GM23338 (cell line): ENCODE results near the gene POU5F1. TPM values are rescaled to one million over a fixed set of nuclear protein-coding genes. Genes with fewer than 3 reads are reported as not detected.

Experiments
- ATAC-seq: fragments of 200-7000 bp; cut with Tn5 transposase; 3 replicates; pipeline ENCODE4 v1.9.1; 2020
- DNase-seq: peaks from one replicate; pipeline ENCODE4 v3.0.0-alpha.2; 2015; ENCODE audit warnings: low spot score
- H2AFZ ChIP-seq: fragments of 200-600 bp; sonication (generic); 2 replicates; pipeline ENCODE4 v1.8.0; 2016; ENCODE audit warnings: antibody characterized with exemption, mild to moderate bottlenecking, moderate library complexity
- H3F3A ChIP-seq: fragments of 200-600 bp; sonication (generic); replicated peaks from 2 replicates; pipeline ENCODE4 v1.8.0; 2017; ENCODE audit warnings: antibody characterized with exemption, mixed run types, low read depth
- H3K27ac ChIP-seq: fragments of 200-600 bp; sonication (generic); 2 replicates; pipeline ENCODE4 v1.6.1; 2016; ENCODE audit warnings: low read depth
- H3K27me3 ChIP-seq: fragments of 200-600 bp; sonication (generic); 2 replicates; pipeline ENCODE4 v1.8.0; 2016; ENCODE audit warnings: mild to moderate bottlenecking, mixed run types, moderate library complexity; ENCODE audit not compliant: insufficient read depth
- H3K36me3 ChIP-seq: fragments of 200-600 bp; sonication (generic); 2 replicates; pipeline ENCODE4 v1.8.0; 2016; ENCODE audit warnings: mild to moderate bottlenecking; ENCODE audit not compliant: insufficient read depth
- H3K4me1 ChIP-seq: fragments of 200-600 bp; sonication (generic); 2 replicates; pipeline ENCODE4 v1.8.0; 2016; ENCODE audit warnings: mild to moderate bottlenecking, moderate library complexity; ENCODE audit not compliant: insufficient read depth
- H3K4me2 ChIP-seq: fragments of 200-600 bp; sonication (generic); 2 replicates; pipeline ENCODE4 v1.7.1; 2017; ENCODE audit warnings: mixed run types
- H3K4me3 ChIP-seq: fragments of 200-600 bp; sonication (generic); 2 replicates; pipeline ENCODE4 v1.6.1; 2016; ENCODE audit warnings: mixed run types
- H3K79me2 ChIP-seq: fragments of 200-600 bp; sonication (generic); replicated peaks from 2 replicates; pipeline ENCODE4 v1.8.0; 2017; ENCODE audit warnings: mild to moderate bottlenecking; ENCODE audit not compliant: insufficient read depth
- H3K9me2 ChIP-seq: fragments of 200-600 bp; sonication (generic); 2 replicates; pipeline ENCODE4 v1.8.0; 2017; ENCODE audit not compliant: insufficient read depth
- H4K20me1 ChIP-seq: fragments of 200-600 bp; sonication (generic); replicated peaks from 2 replicates; pipeline ENCODE4 v1.8.0; 2017; ENCODE audit warnings: mild to moderate bottlenecking; ENCODE audit not compliant: insufficient read depth
- H3K27ac Mint-ChIP-seq: 2 replicates; pipeline ENCODE4 v1.8.0; 2020; ENCODE audit warnings: inconsistent platforms, mild to moderate bottlenecking, moderate library complexity, mixed read lengths
- H3K27me3 Mint-ChIP-seq: 3 replicates; pipeline ENCODE4 v1.8.0; 2022; ENCODE audit warnings: low read depth, mild to moderate bottlenecking, moderate library complexity, mixed read lengths, inconsistent platforms; ENCODE audit not compliant: insufficient read depth, poor library complexity
- H3K36me3 Mint-ChIP-seq: 3 replicates; pipeline ENCODE4 v1.8.0; 2021; ENCODE audit warnings: low read depth, mild to moderate bottlenecking, inconsistent platforms, moderate library complexity, mixed read lengths
- H3K4me1 Mint-ChIP-seq: 3 replicates; pipeline ENCODE4 v1.8.0; 2020; ENCODE audit warnings: mild to moderate bottlenecking, inconsistent platforms, mixed read lengths
- H3K4me3 Mint-ChIP-seq: 3 replicates; pipeline ENCODE4 v1.8.0; 2021; ENCODE audit warnings: moderate library complexity, mild to moderate bottlenecking, inconsistent platforms, mixed read lengths
- H3K9me3 Mint-ChIP-seq: 3 replicates; pipeline ENCODE4 v1.8.0; 2020; ENCODE audit warnings: moderate library complexity, mild to moderate bottlenecking, inconsistent platforms, mixed read lengths
- CTCF ChIP-seq, 2 experiments: fragments of 200-600 bp in 1 of 2; sonication (generic) in 1 of 2; conservative IDR thresholded peaks; 2 replicates each; pipeline versions ENCODE4 v1.5.1 to v1.6.1; 2016 to 2017; ENCODE audit warnings: antibody characterized with exemption in 2 of 2, low read depth in 2 of 2, mild to moderate bottlenecking in 2 of 2, moderate library complexity in 1 of 2
- JUNB ChIP-seq: IDR thresholded peaks from one replicate; pipeline ENCODE4 v1.6.1; 2016; ENCODE audit warnings: antibody characterized with exemption; ENCODE audit not compliant: unreplicated experiment
- POLR2AphosphoS5 ChIP-seq: IDR thresholded peaks from 2 replicates; pipeline ENCODE4 v1.6.1; 2016; ENCODE audit warnings: antibody characterized with exemption, low read depth
- REST ChIP-seq: IDR thresholded peaks from one replicate; pipeline ENCODE4 v1.6.1; 2018; ENCODE audit warnings: antibody characterized with exemption; ENCODE audit not compliant: unreplicated experiment
- ZNF114 ChIP-seq: fragments of 250-450 bp; sonication (Bioruptor Pico); IDR thresholded peaks from 2 replicates; pipeline ENCODE4 v1.5.0; 2020; ENCODE audit warnings: mild to moderate bottlenecking, moderate library complexity
- ZNF331 ChIP-seq: fragments of 250-450 bp; sonication (Bioruptor Pico); IDR thresholded peaks from 2 replicates; pipeline ENCODE4 v1.5.0; 2020; ENCODE audit warnings: low read depth, mild to moderate bottlenecking, moderate library complexity
- ZNF462 ChIP-seq: fragments of 250-450 bp; sonication (Bioruptor Pico); IDR thresholded peaks from 2 replicates; pipeline ENCODE4 v1.5.0; 2020; ENCODE audit warnings: mild to moderate bottlenecking, moderate library complexity
- polyA plus RNA-seq: library from polyadenylated mRNA; unstranded; fragments of >200 nt; fragmentation: Nextera tagmentation; extraction: Ambion mirVana; gene quantifications from 2 replicates; pipeline ENCODE4 v1.2.1, GENCODE V29; 2016
- total RNA-seq: library from RNA; depleted of rRNA; stranded (reverse); fragments of >200 nt; shearing (Covaris generic); gene quantifications from 2 replicates; pipeline ENCODE4 v1.2.3, GENCODE V29; 2014

POU5F1 gene
- total and polyA plus RNA-seq, 2 experiments from 2014 or later: 1,839 to 3,419 TPM

- peaks cover 4% of the 10 kb centered on the region; the same call in 2 of the 3 replicates for H3K9me3 Mint-ChIP-seq
- ATAC-seq: no peak
- TF ChIP-seq POLR2AphosphoS5 (no peak), CTCF (conservative IDR thresholded peaks at IDR 0.05; ENCODE audit: low read depth in 2 of 2) (no peak), ZNF462 (CRISPR knock-in tag) (no peak), JUNB (no peak), REST (no peak), ZNF331 (no peak), ZNF114 (no peak)
- no peaks in the 10 kb centered on the region for H3K27me3 Mint-ChIP-seq
- 0 out of 3 replicates have a peak, but pooled peaks cover 3% of the 10 kb centered on the region for H3K36me3 Mint-ChIP-seq
- Histone ChIP-seq H3K4me2 (no peak overlapping the region), H2AFZ (no peak overlapping the region), H3F3A (0 out of 2 replicates have a peak, but pooled peaks cover under 1% of the 10 kb centered on the region), H3K27me3 (no peaks in the 10 kb centered on the region), H3K27ac (no peak overlapping the region), H3K4me3 (no peak overlapping the region), H3K36me3 (no peaks in the 10 kb centered on the region), H3K9me2 (no peaks in the 10 kb centered on the region), H3K4me1 (0 out of 2 replicates have a peak, but pooled peaks cover 4% of the 10 kb centered on the region), H3K79me2 (no peaks in the 10 kb centered on the region), H4K20me1 (no peaks in the 10 kb centered on the region)
- no peak overlapping the region for H3K27ac Mint-ChIP-seq
- peaks cover 17% of the 10 kb centered on the region for H3K4me1 Mint-ChIP-seq
- no peak overlapping the region for H3K4me3 Mint-ChIP-seq
- no peak for DNase-seq
Measured at GRCh38 chr6:31132806-31133205, 37.7 kb downstream of the POU5F1 start.
